GM21515 (cell line): ENCODE results near the gene ODF4.
"Not testable (repeated sequence)": the region's sequence is repeated elsewhere in the genome, so short reads cannot be mapped to it uniquely, and the experiment has no call there.

ENCODE experiments used
- ATAC-seq: cut with Tn5 transposase; IDR thresholded peaks from one replicate; pipeline ENCODE4 v1.9.1; 2021; ENCODE audit not compliant: unreplicated experiment

The ODF4 gene

DNA sequence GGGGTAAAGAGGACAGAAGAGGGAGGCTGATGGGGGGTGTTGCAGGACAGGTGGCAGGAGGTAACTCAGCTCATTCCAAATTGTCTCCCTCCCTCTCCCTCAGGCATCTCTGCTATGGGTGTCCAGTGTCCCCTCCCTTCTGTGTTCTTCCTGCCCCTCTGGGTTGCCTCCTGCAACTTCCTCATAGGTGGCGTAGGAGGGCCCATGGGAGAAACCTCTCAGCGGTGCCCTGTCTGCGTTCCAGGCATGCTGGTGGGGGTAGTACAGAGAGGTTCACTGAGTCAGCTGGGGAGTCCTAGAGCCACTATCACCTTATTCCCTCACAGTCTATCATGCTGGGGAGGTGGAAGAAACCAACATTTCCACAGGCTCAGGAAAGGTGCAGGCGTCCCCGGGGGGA is 14.7 kb upstream of the ODF4 start:
- no peak for ATAC-seq

DNA sequence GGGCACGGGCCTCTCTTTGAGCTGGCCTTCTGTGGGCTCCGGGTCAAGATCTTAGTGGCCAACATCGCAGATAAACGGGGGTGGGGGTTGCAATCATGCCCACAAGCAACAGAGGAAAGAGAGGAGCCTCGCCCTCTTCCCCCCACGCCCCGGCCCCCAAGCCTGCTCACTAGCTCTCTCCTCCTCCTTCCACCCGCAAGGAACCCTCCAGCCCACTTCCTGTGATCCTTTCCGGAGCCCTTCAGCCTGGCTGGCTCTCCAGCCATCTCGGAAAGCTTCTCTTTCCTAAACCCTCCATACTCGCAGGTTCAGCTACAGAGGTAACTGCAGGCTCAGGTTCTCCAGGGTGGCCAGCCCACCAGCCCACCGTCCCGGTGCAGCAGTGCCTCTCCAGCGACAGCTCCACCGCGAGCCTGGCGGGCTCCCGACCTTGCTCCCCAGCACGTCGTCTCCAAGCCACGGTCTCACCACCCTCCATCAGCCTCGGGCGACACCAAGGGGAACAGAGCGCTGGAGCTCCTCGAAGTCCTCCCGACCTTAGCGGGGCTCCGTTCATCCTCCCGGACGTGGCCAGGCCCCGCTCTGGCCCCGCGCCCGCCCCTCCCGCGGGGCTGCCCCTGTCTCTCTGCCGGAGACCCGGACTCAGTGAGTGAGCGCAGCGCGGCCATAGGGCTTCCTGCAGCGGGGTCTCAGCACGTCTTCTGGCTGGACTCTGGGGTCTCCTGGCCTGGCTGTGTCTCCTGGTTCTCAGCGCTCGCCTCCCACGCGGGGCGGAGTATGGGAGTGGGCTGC is 12.9 kb upstream of the ODF4 start:
- ATAC-seq = no peak

DNA sequence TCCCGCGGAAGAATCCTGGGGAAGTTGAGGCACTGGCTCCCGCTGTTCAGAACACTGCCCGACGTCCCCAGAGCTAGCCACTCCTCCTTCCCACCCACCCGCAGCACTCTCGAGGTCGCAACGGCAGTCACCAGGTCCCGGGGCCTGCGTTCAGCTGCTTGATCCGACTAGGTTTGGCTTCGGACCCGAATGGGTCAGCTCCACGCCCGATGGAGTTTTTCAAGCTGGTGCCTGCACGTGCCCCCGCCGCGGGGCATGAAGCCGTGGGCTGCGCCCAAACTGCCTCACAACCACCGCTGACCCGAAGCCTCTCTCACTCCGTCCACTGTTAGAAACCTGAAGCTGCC is 12.4 kb upstream of the ODF4 start:
- no peak for ATAC-seq

DNA sequence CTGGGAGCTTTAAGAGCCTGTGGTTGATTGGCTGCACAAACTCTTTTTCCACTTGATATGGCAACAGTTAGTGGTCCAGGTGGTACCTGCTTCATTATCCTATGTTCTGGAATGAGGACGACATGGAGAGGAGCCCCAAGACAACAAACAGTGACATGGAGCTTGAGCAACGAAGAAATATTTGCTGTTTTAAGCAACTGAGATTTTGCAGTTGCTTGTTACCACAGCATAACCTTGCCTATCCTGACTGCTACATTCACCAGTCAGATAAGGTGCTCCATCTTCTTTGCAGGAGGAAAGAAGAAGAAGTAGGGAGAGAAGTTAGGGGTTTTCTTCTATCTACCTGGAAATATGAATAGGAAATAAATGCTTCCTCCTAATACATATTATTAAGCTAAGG is 7.5 kb upstream of the ODF4 start:
- ATAC-seq = no peak

DNA sequence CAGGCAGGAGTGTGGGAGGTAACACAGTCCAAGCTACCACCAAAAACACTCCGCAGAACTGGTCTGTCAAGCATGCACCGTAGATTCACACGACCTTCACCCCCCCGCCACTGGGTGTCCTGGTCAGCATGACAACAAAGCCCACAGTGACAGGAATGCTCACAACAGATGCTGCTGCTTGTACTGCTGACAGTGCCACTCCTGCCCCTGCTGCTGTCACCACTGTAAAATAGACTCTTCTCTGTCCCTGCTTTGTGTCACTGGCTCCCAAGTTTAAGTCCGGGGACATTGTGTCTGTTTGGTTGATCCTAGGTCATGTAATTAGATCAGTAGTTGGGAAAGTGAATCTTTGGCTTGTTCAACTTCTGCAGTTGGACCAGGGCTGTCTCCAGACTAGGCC is 7.0 kb upstream of the ODF4 start:
- ATAC-seq = no peak

DNA sequence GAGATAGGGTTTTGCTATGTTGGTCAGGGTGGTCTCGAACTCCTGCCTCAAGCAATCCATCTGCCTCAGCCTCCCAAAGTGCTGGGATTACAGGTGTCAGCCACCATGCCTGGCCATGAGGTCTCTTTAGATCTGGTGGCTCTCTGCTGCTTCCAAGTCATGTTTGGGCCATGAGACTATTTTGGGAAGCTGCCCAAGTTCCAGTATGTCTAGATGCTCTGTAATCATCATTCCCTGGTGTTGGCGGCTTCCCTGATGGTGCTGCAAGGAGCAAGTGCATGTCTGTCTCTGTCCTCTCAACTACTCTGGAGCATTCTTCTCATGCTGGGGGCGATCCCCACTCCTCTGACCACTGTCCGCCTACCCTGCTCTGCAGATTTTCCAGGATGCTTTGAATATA is 6.4 kb upstream of the ODF4 start:
- no peak for ATAC-seq

DNA sequence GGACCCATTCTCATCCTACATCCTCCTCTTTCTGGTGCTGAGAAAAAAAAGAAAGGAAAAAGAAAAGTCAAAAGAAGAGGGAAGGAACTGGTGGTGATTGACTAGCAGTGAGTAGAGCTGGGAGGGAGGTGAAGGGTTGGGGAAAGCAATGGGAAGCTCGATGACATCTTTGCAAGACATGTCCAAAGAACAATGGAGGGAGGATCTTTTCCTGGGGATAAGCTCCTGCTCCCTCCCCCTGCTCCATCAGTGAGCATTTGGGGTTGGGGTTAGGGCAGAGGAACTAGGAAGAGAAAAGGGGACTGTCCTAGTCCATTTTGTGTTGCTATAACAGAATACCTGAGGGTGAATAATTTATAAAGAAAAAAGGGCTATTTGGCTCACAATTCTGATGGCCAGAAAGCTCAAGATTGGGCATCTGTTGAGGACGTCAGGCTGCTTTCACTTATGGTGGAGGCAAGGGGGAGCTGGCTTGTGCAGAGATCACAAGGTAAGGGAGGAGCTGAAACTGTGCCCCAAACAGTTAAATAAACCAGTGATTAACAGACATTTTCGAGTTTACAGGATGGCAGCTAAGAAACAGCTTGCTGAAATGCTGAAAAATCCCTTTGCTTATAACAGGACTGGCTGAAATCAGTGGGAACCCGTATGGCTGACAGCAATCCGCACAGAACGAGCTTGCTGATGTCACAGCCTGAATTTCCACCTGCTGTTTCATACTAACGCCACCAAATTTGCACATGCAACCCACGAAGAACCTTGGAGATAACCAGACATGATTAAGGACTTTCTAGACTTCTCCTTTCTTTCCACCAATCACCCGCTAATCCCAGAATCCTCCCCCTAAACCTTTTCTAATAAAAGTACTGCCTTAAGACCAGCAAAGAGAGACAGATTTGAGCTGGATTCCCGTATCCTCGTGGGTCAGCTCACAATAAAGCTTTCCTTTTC is 1.6 kb upstream of the ODF4 start:
- ATAC-seq = no peak

DNA sequence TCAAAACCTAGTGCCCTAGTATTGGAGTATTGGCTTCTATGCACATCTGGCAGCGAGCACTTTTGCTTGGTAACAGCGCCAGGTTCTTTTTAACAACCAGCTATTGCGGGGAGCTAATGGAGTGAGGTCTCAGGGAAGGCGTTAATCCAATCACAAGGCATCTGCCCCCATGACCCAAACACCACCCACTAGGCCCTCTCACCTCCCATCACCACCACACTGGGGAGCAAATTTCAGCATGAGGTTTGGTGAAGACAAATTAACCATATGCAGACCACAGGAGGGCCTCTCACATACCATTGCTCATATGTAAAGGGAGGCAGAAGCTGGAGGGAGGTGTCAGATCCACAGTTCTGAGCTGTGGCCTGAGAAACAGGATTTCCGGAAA is 893 bp upstream of the ODF4 start:
- ATAC-seq = no peak

DNA sequence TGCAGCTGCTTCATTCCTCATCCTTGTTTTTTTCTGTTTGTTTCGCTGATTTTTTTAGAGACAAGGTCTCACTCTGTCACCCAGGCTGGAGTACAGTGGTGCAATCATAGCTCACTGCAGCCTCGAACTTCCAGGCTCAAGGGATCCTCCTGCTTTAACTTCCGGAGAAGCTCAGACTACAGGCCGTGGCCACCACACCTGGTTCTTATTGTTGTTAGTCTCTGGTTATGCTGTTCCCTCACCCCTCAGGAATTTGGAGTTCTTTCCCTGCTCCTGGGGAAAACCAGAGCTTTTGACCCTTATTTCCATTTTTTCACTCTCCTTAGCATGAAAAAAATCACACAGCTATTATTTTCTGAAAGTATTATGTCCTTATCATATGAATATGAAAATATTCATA is 1.8 kb downstream of the ODF4 start:
- ATAC-seq = no peak

DNA sequence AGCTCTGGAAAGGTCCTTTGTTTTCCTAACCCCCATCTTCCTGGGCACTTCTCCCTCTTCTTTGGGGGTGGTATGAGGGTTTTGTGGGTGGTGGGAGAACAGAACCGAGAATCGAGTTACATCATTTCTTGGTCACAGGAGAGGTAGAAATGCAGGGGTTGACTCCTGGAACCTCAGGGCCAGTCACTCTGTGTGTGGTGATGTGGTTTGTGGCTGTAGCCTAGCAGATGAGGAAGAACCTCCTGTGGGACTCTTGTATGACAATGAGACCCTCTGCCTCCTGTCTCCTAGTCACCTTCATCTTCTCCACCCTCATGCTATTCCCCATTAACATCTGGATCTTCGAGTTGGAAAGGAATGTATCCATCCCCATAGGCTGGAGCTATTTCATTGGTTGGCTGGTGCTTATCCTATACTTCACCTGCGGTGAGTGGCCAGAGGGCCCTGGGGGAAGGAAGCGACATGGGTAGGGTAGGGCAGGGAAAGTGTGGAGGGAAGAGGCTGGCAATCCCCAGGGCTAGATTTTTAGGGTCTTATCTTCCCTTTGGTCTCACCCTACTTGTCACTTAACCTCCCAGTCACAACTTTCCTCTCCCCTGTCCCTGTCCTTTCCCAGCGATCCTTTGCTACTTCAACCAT is 5.5 kb downstream of the ODF4 start:
- no peak for ATAC-seq

DNA sequence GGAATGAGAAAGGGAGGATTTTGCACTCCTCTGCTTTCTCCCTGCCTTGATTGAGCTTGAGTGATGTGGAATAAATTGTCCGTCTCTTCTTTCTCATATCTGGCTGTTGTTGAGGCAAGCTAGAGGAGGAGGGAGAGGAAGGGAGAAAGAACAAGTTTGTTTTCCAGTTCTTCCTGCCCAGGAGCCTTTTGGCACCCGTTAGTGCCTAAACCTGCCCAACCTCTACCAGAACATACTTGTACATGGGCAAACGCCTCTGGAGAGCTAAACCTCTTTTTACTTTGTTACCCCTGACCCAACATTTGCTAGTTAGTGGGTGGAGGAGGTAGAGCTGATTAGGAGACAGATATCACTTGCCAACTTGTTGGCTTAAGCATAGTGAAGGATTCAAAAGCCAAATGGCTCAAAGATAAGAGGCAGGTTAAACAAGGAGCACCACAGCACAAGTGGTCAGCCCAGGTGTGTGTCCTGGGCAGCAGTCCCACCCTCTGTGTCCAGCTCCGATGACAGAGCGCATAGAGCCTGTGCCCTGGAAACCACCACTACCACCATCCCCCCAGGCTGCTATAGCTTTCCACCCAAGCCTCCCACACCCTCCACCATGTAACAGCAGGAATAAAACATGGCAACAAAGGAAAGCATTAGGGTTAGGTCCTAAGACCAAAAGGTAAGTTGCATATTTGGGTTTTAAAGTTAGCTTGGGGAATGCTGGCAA is 6.5 kb downstream of the ODF4 start:
- no peak for ATAC-seq

DNA sequence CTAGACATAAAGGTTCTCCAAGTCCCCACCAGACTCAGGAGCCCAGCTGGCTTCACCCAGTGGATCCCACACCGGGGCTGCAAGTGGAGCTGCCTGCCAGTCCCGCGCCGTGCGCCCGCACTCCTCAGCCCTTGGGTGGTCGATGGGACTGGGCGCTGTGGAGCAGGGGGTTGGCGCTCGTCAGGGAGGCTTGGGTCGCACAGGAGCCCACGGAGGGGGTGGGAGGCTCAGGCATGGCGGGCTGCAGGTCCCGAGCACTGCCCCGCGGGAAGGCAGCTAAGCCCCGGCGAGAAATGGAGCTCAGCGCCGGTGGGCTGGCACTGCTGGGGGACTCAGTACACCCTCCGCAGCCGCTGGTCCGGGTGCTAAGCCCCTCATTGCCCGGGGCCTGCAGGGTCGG is 7.4 kb downstream of the ODF4 start:
- ATAC-seq = not testable (repeated sequence)

DNA sequence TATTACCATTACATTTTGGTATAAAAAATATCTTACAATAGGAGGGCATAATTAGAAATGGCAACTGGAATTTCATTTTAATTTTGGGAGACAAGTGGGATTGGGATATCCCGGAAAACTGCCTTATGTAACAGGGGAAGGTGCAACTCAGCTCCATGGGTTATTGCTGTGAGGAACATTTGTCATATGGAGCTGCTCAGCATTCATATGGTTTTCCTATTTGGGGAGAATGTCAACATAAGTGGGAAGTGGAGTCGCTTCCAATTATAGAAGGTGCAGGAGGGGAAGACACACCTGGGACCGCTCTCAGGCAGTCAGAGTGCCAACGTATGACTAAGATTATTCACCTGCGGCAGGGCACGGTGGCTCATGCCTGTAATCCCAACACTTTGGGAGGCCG is 10.7 kb downstream of the ODF4 start:
- no peak for ATAC-seq

DNA sequence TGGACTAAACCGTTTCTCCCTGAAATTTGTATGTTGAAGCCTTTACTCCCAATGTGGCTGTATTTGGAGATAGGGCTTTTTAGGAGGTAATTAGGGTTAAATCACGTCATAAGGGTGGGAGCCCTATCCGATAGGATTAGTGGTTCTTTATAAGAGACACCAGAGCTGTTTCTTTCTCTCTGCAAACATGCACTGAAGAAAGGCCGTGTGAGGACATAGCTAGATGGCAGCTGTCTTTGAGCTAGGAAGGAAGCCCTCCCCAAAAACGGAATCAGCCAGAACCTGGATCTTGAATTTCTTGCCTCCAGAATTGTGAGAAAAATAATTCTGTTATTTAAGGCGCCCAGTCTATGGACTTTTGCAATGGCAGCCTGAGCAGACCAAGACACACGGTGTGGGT is 14.1 kb downstream of the ODF4 start:
- no peak for ATAC-seq

DNA sequence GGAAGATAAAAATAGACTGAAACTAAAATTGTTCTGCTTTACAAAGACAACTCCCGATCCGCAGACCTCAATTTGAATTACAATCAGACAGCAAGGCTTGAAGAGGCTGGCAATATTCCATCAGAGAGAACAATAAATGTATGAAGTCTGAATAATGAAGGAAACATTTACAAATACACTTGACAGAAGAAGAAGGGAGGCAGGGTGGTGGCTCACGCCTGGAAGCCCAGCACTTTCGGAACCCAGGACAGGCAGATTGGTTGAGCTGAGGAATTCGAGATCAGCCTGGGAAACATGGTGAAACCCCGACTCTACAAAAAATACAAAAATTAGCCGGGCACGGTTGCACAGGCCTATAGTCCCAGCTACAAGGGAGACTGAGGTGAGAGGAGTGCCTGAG is 14.6 kb downstream of the ODF4 start:
- no peak for ATAC-seq

DNA sequence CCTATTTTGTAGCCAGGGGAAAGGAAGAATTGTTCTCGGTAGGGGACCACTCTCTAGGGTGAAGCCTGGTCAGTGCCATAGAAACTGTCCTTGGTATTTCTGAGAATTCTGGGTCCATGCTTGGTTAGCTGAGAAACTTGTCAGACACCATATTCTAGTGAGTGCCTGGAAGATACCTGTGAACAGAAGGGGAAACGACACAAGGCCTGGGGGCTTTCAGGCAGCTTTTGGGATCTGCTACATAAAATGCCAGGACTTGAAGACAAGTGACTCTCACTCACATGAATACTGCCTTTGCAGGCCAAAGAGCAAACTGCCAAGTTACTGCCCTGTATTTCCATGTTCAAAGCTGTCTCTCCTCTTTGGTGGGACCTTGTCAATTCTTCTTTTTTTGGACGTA is 18.3 kb downstream of the ODF4 start:
- ATAC-seq = no peak

DNA sequence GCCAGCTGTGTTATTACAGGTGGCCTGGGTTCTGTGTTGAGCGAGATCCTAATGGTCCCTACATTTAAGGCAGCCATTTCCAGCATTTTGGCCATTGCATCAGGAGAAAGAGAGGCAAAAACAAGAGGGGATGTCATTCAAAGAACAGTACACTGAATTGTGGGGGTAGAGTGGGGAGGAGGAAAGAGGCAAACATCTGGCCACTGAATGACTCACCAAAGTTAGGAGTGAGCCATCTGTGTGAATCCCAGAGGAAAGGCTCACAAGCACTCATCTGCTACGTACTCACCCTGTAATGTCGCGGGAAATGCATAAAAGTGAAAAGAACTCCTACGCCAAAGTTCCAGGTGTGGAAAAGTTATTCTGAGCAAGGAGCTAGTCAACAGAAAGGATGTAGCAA is 20.1 kb downstream of the ODF4 start:
- no peak for ATAC-seq

DNA sequence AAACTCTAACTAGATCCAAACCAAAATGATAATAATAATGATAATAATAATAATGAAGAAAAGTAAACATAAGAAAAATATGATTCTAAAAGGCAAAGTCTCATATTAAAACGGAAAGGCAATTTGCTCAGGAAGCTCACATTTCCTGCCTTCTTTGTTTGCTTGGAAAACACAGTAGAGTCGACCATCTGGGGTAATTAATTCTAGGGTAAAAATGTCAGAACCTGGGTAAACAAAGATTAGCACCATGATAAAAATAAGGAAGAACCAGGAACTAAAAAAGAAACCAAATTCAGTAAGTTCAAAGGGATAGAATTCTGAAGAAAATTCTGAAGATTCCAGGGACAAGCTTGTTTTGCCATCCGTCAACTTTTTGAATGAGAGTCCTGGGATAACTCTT is 20.6 kb downstream of the ODF4 start:
- ATAC-seq = no peak

DNA sequence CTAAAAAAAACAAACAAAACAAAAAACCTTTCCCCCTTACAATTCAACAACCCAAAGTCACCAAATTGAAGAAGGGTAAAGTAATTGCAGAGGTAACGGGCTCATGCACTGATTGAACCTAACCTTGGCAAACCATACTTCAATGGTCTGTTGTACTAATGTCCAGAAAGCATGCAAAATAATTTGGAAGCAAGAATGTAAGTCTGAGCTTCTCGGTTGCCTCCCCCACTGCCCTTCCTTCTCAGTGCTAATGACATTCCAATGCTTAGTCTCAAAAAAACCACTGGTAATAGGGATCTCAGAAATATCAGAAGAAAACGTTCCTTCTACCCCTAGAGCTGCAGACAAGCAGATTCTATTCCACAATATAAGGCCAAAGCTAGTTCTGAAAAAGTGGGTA is 21.1 kb downstream of the ODF4 start:
- no peak for ATAC-seq

DNA sequence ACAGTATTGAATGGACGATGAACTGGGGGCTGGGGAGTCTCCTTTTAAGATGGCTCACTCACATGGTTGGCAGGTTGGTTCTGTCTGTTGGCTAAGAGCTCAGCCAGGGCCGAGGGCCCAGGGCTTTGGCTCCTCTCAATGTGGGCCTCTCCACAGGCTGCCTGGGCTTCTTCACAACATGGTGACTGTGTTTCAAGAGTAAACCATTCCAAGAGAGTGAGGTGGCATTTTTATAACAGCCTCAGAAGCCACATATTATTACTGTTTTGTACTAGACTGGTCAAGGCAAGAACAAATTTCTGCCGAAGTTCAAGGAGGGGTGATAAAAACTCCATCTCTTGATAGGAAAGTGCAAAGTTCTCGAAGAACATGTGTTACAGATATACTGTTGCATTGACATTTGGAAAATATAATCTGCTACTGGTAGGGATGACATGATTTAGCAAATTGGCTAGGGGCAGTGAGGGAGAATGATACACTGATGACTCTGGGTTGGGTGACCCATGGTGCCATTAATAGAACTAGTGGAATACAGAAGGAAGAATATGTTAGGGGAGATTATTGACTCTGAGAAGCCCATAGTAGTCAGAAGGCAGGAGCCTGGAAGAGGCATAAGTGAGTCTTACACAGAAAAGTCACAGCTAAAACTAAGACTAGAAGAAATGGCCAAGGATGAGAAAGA is 23.2 kb downstream of the ODF4 start:
- ATAC-seq = no peak

DNA sequence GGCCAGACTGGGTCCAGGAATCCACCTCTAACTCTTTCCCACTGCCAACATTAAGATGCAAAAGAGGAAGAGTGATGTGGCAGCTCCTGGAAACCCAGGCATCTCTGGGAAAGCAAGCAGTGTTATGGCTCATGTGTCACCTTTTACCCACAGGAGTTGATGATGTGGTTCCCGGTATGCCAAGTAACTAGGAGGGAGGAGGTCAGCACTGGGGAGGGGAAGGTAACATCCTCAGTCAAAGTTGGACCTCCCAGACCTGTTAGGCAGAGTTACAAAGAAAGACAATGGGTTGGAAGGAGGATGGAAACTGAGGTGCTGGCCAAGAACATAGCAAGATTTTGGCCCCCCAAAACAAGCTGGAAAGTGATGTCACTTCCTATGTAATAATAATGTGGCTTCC is 25.5 kb downstream of the ODF4 start:
- no peak for ATAC-seq
